Bronchus fibroblast of lung (primary cell): Measurements from ENCODE around the gene TCEAL2. TPM values are rescaled to one million over a fixed set of nuclear protein-coding genes. Genes with fewer than 3 reads are reported as not detected.

Experiments used
- total RNA-seq: library from RNA; depleted of rRNA; stranded (reverse); fragments of >200 nt; gene quantifications from 2 replicates; pipeline ENCODE4 v1.2.3, GENCODE V29; 2015

The TCEAL2 gene
- not detected in 2 replicates for total RNA-seq

DNA sequence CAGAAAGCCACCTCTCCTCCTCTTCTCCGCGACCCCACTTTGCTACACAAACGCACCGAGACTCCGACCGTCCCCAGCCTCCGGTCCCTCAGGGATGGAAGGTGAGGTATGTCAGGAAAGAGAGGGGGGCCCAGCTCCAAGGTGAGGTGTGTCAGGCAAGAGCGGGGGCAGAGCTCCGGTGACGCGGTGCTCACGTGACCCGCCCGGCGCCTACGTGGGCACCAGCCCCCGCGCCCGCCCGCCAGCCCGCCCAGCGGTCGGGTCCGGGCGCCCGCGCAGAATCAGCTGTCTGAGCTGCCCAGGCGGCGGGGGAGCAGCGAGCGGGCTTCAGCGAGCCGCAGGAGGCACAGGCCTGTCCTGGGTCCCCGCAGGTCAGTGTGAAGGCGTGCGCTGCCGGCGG is at the start of gene TCEAL2:
Gene TCEAL2 (plus strand): TSS at position 244 of the 400 bp plus-strand sequence. CDS start 1,152 bp downstream, outside the sequence.

DNA sequence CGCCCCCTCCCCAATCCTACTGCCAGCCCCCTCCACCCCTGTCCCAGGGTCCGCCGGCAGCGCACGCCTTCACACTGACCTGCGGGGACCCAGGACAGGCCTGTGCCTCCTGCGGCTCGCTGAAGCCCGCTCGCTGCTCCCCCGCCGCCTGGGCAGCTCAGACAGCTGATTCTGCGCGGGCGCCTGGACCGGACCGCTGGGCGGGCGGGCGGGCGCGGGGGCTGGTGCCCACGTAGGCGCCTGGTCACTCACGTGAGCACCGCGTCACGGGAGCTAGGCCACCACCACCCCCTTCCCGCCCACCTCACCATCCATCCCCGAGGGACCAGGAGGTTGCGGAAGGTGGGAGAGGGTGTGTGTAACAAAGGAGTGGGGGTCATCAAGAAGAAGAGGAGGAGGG is 16.8 kb downstream of the TCEAL2 start, which contains the start of gene TCEAL6:
Gene TCEAL6 (minus strand): TSS at position 208 of the 400 bp plus-strand sequence.

DNA sequence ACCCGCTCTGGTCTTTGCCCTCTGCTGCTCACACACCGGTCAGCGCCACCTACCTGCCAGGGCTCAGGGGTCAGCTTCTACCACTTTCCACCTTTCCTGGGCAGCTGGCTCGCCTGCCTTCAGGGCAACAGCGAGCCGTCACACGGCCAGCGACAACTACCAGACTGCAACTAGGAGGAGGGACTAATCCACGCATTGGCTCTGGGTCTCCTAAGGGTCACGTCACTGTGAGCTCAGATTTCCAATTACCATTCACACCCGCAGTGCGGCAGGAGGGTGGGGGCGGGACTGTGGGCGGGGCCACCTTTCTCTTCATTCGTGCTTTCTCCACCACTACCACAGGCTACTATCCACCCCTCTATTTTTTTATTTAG is 30.3 kb downstream of the TCEAL2 start, which contains the start of gene BEX5:
Gene BEX5 (minus strand): TSS at position 172 of the 374 bp plus-strand sequence. CDS start 1,712 bp downstream, outside the sequence.

Other genes with a start within 250 kb of the TCEAL2 start
- 0.15 TPM in 1 of 2 replicates, not detected in the other for gene ZMAT1, start 193.7 kb upstream of the TCEAL2 start, total RNA-seq
- gene TCEAL6, start 16.8 kb downstream of the TCEAL2 start, total RNA-seq = not detected in 2 replicates
- gene BEX5, start 30.3 kb downstream of the TCEAL2 start, total RNA-seq = not detected in 2 replicates
- not detected in 2 replicates for gene TCP11X1, start 89.6 kb downstream of the TCEAL2 start, total RNA-seq
- not detected in 2 replicates for gene NXF2, start 121.5 kb downstream of the TCEAL2 start, total RNA-seq